DMS79 (cell line): ENCODE data around the gene PRRT1.

Experiments
- DNase-seq: peaks from one replicate; lab custom pipeline; 2025; lab: John Stamatoyannopoulos, UW

PRRT1 gene

DNA sequence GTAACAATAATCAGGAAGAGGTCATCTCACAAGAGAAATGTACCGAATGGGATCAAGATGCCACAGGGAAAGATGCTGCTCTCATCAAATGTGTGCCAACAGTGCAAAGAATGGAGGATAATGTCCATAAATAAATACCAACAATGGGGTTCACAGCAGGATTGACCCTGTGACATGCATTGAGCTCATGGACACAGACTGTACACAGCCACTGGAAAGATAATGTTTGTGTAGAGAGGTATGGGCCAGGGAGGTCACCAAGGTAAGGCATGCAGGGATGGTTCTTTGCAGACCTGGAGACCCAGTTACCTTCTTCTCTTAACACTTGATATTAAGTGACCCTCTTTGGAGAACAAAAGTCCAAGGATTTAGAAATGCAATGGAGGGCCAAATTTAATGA is 22.7 kb upstream of the PRRT1 start:
- no peak for DNase-seq

GRCh38 chr6:32173051-32173727 is 21.4 kb upstream of the PRRT1 start:
- DNase-seq: no peak

- DNase-seq: no peak
Observed at GRCh38 chr6:32171234-32171633, 19.5 kb upstream of the PRRT1 start.

DNA sequence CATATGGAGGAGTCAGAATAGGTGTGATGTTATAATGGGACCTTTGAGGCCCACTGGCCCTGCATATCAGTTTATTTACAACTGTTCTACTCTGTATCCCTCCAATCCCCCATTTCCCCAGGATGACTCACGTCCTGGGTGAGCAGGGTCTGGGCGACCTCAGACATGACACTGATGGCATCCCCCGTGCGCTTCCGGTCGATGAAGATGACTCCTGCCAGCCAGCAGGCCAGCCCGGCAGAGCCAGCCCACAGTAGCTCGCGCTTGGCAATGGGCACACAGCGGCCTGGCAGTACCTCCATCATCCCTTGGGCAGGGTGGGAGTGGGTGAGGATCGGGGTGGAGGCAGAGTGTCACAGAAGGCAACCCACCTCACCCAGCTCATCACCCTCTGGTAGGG is 18.6 kb upstream of the PRRT1 start:
- no peak for DNase-seq

DNA sequence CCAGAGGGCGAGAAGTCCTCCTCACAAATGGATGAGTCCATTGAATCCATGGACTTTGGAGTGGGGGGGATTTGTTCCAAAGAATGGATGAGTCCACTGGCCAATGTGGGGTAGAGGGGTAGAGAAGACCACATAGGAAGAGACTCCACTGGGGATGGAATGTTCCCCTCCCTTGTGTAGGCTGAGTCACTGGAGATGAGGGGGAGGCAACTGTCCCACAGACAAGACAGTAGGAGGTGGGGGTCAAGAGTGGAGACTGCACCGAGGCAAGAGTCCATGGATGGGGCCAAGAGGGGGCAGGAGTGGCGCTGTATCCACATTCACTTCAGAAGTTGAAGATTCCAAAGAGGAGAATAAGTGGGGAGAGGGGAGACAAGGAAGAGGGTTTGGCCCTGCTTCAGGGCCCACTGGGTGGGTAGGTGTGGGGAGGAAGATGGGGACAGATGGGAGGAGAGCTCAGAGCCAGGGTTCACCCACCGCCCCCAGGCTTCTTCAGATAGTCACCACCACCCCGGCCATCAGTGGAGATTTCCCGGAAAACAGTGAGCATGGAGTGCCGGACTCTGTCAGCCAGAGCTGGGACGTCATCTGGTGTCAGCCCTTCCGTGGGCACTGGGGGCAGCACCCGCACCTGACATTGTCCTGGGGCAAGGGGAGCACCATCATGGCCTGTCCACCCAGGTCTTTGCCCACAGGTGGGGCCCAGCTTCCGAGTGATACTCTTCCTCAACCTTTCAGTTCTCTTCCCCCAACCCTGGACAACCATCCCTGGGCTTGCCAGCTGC is 17.3 kb upstream of the PRRT1 start:
- no peak for DNase-seq

DNA sequence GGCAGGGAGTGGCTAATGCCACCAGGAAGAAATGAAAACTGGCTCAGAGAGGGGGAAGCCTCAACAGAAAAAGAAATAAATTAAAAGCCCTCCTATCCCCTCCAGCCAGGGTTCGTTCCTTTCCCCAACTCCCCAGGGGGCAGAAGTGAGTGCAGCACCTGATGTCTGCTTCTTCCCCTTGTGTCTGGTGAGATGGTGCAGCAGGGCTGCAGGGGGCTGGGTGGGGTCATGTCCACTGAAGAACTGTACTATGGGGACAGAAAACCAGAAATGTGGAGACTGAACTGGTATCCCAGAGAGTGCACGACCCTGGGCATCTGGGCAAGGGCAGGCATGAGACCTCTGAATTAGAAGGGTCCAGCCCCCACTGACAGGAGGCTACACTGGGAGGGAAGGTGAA is 16.6 kb upstream of the PRRT1 start:
- no peak for DNase-seq

DNA sequence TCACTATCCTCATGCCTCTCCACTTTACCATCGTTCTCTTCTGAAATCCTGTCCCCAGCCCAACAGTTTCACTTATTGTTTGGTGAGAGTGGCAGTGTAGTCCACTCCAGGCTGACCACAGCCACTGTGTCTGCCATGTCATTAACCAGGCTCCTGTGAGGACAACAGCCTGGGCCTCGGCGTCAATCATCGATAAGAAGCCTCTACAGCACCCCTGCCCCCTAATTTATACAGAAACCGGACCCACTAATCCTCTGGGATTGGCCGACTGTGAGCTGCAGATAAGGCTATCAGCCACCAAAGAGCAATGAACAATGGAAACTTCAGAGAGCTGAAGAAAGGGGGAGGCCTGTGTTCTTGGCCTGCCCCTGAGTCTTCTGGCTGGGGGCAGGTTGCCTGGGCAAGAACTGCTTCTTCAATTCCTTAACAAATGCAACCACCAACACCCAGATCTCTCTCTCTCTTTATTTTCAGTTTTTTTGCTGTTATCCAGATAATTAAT is 16.1 kb upstream of the PRRT1 start:
- no peak for DNase-seq

GRCh38 chr6:32167154-32167760 is 15.5 kb upstream of the PRRT1 start:
- no peak for DNase-seq

DNA sequence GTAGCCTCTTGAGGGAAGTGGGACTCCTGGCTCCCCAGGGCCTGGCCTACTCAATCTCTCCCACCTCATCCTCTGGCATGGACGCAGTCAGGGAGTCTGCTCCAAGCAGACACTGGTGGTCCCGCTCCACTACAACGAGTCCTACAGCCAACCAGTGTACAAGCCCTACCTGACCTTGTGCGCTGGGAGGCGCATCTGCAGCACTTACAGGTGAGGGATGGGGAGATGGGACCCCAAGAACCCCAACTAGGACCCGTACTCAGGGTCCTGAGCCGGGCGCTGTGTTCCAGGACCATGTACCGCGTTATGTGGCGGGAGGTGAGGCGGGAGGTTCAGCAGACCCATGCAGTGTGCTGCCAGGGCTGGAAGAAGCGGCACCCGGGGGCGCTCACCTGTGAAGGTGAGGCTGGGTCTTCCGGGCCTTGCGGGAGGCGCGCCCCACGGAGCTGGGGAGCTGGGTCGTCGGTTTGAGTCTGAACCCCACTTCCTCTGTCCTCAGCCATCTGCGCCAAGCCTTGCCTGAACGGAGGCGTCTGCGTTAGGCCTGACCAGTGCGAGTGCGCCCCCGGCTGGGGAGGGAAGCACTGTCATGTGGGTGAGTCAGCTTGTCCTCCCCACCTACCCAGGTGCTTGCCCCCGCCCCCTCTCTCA is 14.8 kb upstream of the PRRT1 start:
- no peak for DNase-seq

DNA sequence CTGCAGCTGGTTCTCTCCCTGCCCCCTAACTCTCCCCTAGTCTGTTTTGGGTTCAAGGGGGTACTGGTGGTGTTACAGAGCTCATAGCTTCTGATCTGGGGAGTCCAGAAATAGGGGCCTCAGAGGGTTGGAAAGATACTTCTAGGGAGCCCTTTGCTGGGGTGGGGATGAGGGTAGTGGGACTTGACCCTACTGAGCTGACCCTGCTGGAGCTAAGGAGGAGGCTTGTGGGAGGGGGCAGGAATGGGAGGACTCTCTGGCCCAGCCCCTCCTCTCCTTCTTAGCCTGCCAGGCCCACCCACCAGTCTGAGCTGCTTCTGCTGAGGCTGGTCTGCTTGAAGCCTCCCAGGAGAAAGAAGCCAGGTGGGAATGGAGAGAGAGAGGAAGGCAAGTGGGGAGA is 12.6 kb upstream of the PRRT1 start, which contains the start of gene EGFL8:
Gene EGFL8, plus strand, starts transcription at position 301 of the 400 bp plus-strand sequence. CDS start 1,571 bp downstream, outside the sequence.
- DNase-seq: no peak

GRCh38 chr6:32163559-32164258 is 12.0 kb upstream of the PRRT1 start:
- DNase-seq: no peak

GRCh38 chr6:32158052-32158451 is 6.3 kb upstream of the PRRT1 start:
- DNase-seq: no peak

- DNase-seq: no peak
Observed at GRCh38 chr6:32156891-32157290, 5.2 kb upstream of the PRRT1 start.

DNA sequence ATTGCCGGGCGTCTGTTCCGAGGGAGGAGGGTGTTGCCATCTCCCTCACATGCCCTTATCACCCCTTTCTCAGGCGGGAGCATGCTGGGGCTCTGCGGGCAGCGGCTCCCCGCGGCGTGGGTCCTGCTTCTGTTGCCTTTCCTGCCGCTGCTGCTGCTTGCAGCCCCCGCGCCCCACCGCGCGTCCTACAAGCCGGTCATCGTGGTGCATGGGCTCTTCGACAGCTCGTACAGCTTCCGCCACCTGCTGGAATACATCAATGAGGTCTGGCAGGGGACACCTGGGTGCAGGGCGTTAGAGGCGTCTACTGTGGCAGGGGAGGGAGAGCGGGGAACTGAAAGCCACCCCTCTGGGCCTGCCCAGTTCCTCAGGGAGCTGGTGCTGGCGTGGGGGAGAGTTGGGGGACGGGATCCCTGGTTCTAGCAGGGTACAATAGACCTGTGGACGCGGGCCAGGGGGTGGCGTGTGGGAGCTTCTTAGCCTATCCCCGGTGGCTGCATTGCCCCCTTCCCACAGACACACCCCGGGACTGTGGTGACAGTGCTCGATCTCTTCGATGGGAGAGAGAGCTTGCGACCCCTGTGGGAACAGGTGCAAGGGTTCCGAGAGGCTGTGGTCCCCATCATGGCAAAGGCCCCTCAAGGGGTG is 2.9 kb upstream of the PRRT1 start:
- DNase-seq: peak; percentile 47

DNA sequence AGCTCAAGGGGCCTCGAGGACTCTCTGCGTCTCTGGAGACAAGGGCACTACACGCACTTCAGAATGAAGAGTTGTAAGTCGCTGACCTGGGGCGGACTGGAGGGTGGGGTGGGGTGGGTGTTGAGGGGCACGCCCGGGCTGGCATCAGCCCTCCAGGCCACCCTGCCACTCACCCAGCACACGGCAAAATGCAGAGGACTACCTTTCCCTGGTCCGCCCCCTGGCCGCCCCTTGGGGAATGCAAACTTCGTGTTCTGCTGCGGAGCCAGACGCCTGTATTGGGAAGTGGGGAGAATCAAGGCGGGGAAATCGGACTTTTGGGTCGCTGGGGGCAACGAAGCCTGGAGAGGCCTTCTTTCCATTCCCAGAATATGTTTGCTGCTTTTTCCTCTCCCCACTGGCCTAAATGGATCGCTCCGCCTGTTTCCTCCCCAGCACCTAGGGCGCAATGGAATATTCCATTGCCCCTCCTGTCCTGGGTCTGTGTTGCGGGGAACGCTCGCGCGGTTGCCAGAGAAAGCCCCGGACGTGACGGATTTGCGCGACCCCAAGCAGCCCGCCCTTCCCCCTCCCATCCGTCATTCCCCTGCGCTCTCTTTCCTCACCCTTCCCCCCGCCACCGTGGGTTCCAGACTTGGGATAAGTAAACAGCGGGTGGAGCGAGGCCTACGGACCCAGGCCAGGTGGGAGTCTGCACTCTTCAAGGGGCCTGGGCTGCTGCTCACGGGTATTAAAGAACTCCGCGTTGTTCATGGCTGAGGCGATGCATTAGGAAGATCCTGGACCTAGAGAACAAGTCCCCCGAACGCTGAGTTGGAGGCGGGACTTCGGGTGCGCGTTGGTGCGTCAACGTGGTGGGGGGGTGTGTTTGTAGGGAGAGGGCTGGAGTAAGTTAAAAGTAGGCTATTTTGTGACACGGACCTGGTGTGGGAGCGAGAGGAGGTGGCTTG is 2.1 kb upstream of the PRRT1 start, which contains the start of gene PPT2:
Gene PPT2, plus strand, starts transcription at position 578 of the 950 bp plus-strand sequence. CDS start 454 bp downstream, outside the sequence.
- DNase-seq: peak; percentile 85

GRCh38 chr6:32152769-32153563 is 1.2 kb upstream of the PRRT1 start:
- DNase-seq: peak; percentile 21

GRCh38 chr6:32151181-32151862 is 417 bp downstream of the PRRT1 start:
- DNase-seq: no peak
